HG02840 (cell line): ENCODE data around the gene PRR36.
"Not testable (repeated sequence)": the region's sequence is repeated elsewhere in the genome, so short reads cannot be mapped to it uniquely, and the experiment has no call there.

ENCODE experiments used
- ATAC-seq: cut with Tn5 transposase; IDR thresholded peaks from one replicate; pipeline ENCODE4 v1.9.1; 2021; ENCODE audit warnings: mild to moderate bottlenecking, moderate library complexity, moderate number of reproducible peaks; ENCODE audit not compliant: unreplicated experiment, low FRiP score

Gene PRR36

GRCh38 chr19:7900931-7901330, 26.7 kb upstream of the PRR36 start:
- no peak for ATAC-seq

DNA sequence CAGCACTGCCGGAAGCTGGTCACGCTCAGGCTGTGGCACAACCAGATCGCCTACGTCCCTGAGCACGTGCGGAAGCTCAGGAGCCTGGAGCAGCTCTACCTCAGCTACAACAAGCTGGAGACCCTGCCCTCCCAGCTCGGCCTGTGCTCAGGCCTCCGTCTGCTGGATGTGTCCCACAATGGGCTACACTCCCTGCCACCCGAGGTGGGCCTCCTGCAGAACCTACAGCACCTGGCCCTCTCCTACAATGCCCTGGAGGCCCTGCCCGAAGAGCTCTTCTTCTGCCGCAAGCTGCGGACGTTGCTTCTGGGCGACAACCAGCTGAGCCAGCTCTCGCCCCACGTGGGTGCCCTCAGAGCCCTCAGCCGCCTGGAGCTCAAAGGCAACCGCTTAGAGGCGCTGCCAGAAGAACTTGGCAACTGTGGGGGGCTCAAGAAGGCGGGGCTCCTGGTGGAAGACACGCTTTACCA, 26.2 kb upstream of the PRR36 start:
- ATAC-seq: no peak

GRCh38 chr19:7899751-7900378, 25.7 kb upstream of the PRR36 start:
- ATAC-seq: no peak

GRCh38 chr19:7898967-7899366, 24.8 kb upstream of the PRR36 start:
- no peak for ATAC-seq

DNA sequence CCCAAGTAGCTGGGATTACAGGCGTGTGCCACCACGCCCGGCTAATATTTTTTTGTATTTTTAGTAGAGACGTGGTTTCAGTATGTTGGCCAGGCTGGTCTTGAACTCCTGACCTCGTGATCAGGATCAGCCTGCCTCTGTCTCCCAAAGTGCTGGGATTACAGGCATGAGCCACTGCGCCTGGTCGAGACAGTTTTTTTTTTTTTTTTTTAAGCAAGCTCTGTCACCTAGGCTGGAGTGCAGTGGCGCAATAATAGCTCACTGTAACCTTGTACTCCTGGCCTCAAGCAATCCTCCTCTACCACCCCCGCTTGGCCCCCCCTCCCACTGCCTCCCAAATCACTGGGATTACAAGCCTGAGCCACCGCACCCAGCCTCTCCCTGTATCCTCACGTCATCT, 23.1 kb upstream of the PRR36 start:
- no peak for ATAC-seq

DNA sequence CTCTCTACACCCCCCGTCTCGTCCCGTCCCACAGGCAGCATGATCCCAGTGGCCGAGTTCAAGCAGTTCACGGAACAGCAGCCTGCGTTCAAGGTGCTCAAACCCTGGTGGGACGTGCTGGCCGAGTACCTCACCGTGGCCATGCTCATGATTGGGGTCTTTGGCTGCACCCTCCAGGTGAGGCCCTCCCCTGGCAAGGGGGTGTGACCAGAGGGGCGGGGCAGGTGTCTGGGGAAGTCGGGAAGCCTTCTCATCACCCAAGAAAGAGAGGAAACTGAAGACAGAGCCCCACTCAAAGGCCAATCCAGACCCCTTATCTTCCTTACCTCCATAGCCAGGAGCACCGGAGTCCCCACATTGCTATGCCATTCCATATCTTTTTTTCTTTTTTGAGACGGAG, 21.4 kb upstream of the PRR36 start:
- no peak for ATAC-seq

GRCh38 chr19:7894612-7895309, 20.6 kb upstream of the PRR36 start:
- no peak for ATAC-seq

- ATAC-seq: not testable (repeated sequence)
These were observed 19.3 kb upstream of the PRR36 start for GRCh38 chr19:7893362-7894101.

- ATAC-seq: no peak
These were observed 14.6 kb upstream of the PRR36 start for GRCh38 chr19:7888826-7889217.

DNA sequence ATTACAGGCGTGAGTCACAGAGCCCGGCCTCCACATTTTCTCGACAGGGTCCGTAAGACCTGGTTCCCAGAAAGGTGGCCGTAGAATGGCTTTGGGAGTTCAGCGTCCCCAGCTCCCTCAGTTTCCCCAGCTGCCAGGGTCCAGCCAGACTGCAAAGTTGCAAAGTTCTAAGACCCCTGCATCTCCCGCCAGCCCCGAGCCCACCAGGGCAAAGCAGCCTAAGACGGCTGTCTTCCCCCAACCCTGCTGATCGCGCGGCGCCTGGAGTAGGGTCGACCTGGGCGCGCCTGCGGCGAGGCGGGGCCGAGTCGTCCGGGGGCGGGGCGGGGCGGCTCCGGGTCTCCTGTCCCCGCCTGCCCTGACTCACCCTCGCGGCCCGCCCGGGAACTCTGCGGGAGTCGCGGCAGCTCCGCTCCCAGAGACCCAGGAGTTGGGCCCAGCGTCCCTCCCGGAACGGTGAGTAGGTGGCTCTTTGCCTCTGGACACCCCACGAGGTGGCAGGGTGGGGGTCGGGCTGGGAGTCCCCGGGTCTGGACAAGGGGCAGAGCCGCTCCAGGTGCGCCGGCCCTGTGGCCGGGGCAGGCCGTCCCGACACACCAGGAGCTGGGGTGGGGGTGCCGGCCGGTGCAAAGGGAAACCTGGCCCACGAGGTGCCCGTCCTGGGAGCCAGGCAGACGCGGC, 14.1 kb upstream of the PRR36 start, which contains the start of gene LRRC8E:
Gene LRRC8E (plus strand): TSS at position 366 of the 681 bp plus-strand sequence. CDS start 7,094 bp downstream, outside the sequence.
- no peak for ATAC-seq

- ATAC-seq: no peak
These were observed 13.4 kb upstream of the PRR36 start for GRCh38 chr19:7887408-7888144.

- no peak for ATAC-seq
These were observed 11.6 kb upstream of the PRR36 start for GRCh38 chr19:7885818-7886217.

- ATAC-seq: no peak
These were observed 9.8 kb upstream of the PRR36 start for GRCh38 chr19:7883796-7884570.

DNA sequence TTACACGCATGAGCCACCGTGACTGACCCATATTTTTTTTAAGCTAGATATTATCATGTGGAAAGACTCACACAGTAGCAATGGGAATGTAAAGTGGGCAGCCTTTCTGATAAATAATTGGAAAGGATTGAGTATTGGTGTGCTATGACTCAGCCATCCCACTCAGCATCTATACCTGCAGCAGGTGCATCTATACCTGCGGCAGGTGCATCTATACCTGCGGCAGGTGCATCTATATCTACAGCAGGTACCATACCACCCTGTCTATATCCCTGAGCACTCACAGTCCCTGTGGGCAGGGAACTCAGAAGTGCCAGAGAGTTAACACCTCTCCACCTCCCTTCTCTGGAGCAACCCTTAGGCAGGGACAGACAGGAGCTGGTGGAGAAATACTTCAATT, 8.9 kb upstream of the PRR36 start:
- no peak for ATAC-seq

GRCh38 chr19:7881910-7882309, 7.7 kb upstream of the PRR36 start:
- no peak for ATAC-seq

GRCh38 chr19:7879836-7880235, 5.6 kb upstream of the PRR36 start:
- ATAC-seq: no peak

- ATAC-seq: no peak
These were observed 5.1 kb upstream of the PRR36 start for GRCh38 chr19:7879111-7879807.

GRCh38 chr19:7877249-7877836, 3.2 kb upstream of the PRR36 start:
- ATAC-seq: no peak
